Upper lobe of right lung (tissue), 1 donor: Measurements from ENCODE around the gene C17orf78. TPM values are rescaled to one million over a fixed set of nuclear protein-coding genes. Genes with fewer than 3 reads are reported as not detected.

Experiments
- ATAC-seq: fragments of 200-7000 bp; cut with Tn5 transposase; one replicate; pipeline ENCODE4 v1.9.1; 2020; ENCODE audit warnings: mild to moderate bottlenecking, moderate library complexity
- DNase-seq: peaks from one replicate; pipeline ENCODE4 v3.0.0-alpha.2; 2020
- H3K27ac ChIP-seq: fragments of 200-600 bp; one replicate; pipeline ENCODE4 v1.8.0; 2022
- H3K27me3 ChIP-seq: fragments of 200-600 bp; one replicate; pipeline ENCODE4 v1.8.0; 2022; ENCODE audit warnings: mild to moderate bottlenecking
- H3K36me3 ChIP-seq: fragments of 200-600 bp; one replicate; pipeline ENCODE4 v1.8.0; 2022
- H3K4me1 ChIP-seq: fragments of 200-600 bp; one replicate; pipeline ENCODE4 v1.8.0; 2022
- H3K4me3 ChIP-seq: fragments of 200-600 bp; one replicate; pipeline ENCODE4 v1.8.0; 2022; ENCODE audit warnings: mild to moderate bottlenecking
- H3K9me3 ChIP-seq: fragments of 200-600 bp; one replicate; pipeline ENCODE4 v1.8.0; 2022
- CTCF ChIP-seq: fragments of 200-600 bp; IDR thresholded peaks from one replicate; pipeline ENCODE4 v1.8.0; 2022; ENCODE audit warnings: antibody characterized with exemption
- intact Hi-C: fragments of 100-400 bp; cut with DNase I; formaldehyde crosslinking; loops from one replicate; pipeline ENCODE4 v1.11.0; 2022
- total RNA-seq: library from RNA; stranded (reverse); fragmentation: NEBNext Ultra II Directional; extraction: Animal tissue kit (Norgen Biotek cat#: 25700); gene quantifications from one replicate; pipeline ENCODE4 v1.2.1, GENCODE V29; 2021
- donor health status: DM: no; HTN: yes; CAD: no; lungs with severe emphysema.

Gene C17orf78
- total RNA-seq, 1 donor from 2014 or later: not detected

GRCh38 chr17:37368577-37368976 lies 7.2 kb upstream of the C17orf78 start:
- TF ChIP-seq CTCF: no peak
- Histone ChIP-seq H3K27me3 (no peaks in the 10 kb centered on the region), H3K36me3 (no peaks in the 10 kb centered on the region), H3K4me1 (peaks cover 3% of the 10 kb centered on the region), H3K9me3 (no peaks in the 10 kb centered on the region), H3K4me3 (no peak overlapping the region), H3K27ac (no peak overlapping the region)
- DNase-seq (no peak), ATAC-seq (peak; percentile 75)
- intact Hi-C loops: no loop called here

- no peaks in the 10 kb centered on the region for H3K27me3 ChIP-seq
- no peaks in the 10 kb centered on the region for H3K9me3 ChIP-seq
- no peak for DNase-seq
- no peak overlapping the region for H3K27ac ChIP-seq
- peak; percentile 92 for TF ChIP-seq CTCF
- H3K4me3 ChIP-seq: no peak overlapping the region
- no peaks in the 10 kb centered on the region for H3K36me3 ChIP-seq
- peaks cover 3% of the 10 kb centered on the region for H3K4me1 ChIP-seq
- peak; percentile 98 for ATAC-seq
- intact Hi-C loops: no loop called here
Measured at GRCh38 chr17:37373530-37374159, 2.1 kb upstream of the C17orf78 start.

DNA sequence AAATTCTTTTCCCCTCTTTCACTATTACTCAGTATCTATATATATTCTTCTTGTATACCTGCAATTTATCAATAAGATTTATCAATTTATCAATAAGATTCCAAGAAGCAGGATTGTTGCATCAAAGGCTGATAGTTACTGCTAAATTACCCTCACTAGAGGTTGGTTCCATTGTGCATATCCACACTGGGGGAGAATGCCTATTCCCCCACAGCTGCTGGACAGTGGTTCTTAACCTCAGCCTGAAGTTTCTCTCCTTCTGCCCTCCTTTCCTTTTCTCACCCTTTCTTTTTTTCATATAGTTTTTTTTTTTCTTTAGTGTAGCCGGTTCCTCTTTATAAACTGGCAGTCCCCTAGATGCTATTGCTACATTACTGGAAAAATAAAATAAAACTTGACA lies 6.3 kb downstream of the C17orf78 start:
- DNase-seq: no peak
- no peak overlapping the region for H3K27ac ChIP-seq
- intact Hi-C loops: no loop called here
- no peak for TF ChIP-seq CTCF
- H3K9me3 ChIP-seq: no peaks in the 10 kb centered on the region
- ATAC-seq: no peak
- H3K36me3 ChIP-seq: no peaks in the 10 kb centered on the region
- no peak overlapping the region for H3K4me3 ChIP-seq
- H3K27me3 ChIP-seq: no peaks in the 10 kb centered on the region
- no peaks in the 10 kb centered on the region for H3K4me1 ChIP-seq

DNA sequence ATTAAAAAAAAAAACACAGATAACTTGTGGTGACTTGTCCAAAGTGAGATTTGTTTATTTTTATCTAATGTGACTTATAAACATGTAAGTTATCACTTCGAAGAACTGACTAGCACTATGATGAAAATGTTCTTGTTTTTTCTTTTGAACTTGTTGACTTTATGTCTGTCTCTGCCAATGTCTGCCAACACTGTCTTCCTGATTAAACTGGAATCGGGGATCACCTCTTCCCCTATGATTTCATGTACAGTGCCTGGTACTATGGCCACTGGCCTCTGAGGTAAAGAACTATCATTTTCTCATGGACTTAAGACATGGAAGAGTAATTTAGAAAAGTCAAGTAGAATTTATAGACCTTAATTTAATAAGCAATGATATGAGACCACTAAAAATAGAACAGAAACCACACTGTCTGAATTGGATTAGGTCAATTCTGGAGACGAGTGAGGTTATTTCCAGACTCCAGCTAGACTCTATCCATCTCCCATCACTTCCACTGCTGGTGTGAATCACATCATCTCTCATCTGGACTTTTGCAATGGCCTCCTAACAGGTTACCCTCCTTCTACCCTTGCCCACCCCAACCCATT lies 8.9 kb downstream of the C17orf78 start:
- ATAC-seq (no peak), DNase-seq (no peak)
- intact Hi-C loops: no loop called here
- no peak overlapping the region for H3K27ac ChIP-seq
- no peaks in the 10 kb centered on the region for H3K36me3 ChIP-seq
- H3K27me3 ChIP-seq: no peaks in the 10 kb centered on the region
- no peak overlapping the region for H3K4me3 ChIP-seq
- no peak for TF ChIP-seq CTCF
- H3K4me1 ChIP-seq: no peaks in the 10 kb centered on the region
- H3K9me3 ChIP-seq: no peaks in the 10 kb centered on the region

- H3K9me3 ChIP-seq: no peaks in the 10 kb centered on the region
- no peaks in the 10 kb centered on the region for H3K4me1 ChIP-seq
- no peaks in the 10 kb centered on the region for H3K27me3 ChIP-seq
- no peak overlapping the region for H3K27ac ChIP-seq
- no peak for TF ChIP-seq CTCF
- no peaks in the 10 kb centered on the region for H3K36me3 ChIP-seq
- intact Hi-C loops: no loop called here
- no peak for ATAC-seq
- H3K4me3 ChIP-seq: no peak overlapping the region
- DNase-seq: no peak
Measured at GRCh38 chr17:37385474-37385990, 9.7 kb downstream of the C17orf78 start.
